IPS-NIHi11 (cell line): ENCODE data around the gene DAP3.
"Not testable (repeated sequence)": the region's sequence is repeated elsewhere in the genome, so short reads cannot be mapped to it uniquely, and the experiment has no call there.

ENCODE experiments used
- DNase-seq: peaks from one replicate; pipeline ENCODE4 v3.0.0; 2012; ENCODE audit warnings: mixed read lengths, low spot score

The DAP3 gene

DNA sequence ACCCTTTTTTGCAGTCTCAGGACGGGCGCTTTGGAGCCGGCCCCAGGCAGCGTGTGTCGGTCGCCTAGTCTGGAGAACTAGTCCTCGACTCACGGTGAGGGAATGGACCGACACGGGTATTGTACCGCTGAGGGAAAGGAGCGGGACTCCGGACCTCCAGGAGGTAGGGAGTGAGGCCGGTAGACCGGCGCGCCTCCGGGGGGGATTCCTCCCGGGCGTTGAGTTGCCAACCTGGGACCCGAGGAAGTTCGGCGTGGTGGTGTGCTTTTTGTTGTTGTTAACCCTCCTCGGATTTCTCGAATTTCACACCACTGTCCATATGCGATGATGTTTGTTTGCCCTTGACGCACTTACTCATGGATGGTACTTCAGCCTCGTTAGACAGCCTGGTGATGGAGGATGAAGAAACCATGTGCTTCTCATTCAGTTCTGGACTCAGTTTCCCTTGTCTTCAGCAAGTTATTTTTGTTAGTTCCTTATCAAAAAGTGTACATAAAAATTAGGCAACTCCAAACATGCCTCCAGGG, at the start of gene DAP3:
DAP3 (plus strand) TSS at position 11 of the 527 bp plus-strand sequence. CDS start 20,689 bp downstream, outside the sequence.
- not testable (repeated sequence) for DNase-seq

DNA sequence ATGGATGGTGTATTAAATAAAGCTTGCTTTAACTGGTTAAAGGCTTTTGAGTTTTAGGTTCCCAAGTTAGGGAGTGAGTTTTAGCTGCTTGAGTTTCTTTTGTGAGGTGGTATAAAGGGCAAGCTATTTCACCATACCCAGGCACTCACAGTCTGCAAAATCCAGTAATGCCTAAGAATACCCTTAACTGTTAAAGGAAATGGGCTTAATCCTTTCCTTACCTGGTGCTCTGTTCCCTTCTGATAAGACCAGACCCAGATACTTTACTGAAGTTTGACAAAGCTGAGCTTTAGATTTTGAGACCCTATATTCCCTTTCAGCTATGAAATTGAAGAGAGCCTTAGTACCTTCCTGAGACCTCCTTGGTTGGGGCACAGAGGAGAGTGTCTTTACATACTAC, 48.5 kb upstream of the DAP3 start:
- DNase-seq, result no peak

DNA sequence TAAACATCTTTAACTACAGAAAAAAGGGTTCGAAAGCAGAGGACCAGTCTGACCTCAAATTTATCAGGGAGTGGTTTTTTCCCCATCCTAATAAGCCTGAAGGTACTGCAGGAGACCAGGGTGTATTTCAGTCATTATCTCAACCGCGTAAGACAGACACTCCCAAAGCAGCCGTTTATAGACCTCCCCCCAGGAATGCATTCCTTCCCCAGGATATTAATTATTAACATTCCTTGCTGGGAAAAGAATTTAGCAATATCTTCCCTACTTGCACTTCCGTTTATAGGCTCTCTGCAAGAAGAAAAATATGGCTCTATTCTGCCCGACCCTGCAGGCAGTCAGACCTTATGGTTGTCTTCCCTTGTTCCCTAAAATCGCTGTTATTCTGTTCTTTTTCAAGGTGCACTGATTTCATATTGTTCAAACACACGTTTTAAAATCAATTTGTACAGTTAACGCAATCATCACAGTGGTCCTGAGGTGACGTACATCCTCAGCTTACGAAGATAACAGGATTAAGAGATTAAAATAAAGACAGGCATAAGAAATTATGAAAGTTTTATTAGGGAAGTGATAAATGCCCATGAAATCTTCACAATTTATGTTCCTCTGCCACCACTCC, 46.2 kb upstream of the DAP3 start:
- DNase-seq, result not testable (repeated sequence)

DNA sequence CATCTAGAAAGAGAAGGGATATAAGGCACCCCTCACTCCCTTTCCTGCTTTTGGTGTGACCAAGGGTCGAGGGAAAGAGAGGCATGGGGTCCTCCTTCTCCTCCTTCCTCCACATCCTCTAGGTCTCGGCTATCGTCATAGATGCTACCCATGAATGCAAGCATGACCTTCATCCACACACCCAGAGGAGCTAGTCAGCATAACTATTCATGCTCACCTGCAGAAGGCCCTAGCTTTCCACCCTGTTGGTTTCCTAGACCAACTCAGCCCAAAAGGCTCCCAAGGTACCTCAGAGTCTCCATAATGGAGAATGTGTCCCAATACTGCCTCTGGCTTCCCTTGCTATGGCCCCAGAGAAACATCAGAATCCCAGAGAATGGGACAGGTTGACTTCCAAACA, 45.7 kb upstream of the DAP3 start:
- no peak for DNase-seq

DNA sequence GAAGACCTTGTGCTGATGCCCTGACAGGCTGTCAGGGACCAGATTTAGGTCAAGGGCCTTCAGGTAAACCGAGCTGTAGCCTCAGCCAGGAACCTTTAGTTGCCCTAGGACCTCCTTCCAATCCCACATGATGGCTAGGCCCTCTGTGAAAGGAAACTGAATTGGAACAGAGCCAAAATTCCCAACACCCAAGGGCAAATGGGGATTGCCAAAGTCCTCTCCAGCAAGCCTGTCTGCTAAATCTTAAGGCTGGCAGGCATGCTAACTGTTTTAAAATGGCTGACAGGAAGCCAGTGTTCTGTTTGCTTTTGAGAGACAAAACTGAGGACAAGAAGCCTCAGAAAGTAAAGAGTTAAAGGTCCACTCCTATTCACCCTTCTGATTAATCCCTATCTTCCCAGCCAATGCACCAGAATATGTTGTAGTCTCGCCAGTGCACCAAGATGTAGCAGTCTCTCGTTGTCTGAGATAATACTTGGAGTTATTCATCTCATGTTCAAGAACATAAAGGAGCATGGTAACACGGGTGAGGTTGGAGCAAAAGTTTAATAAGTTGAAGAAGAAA, 43.8 kb upstream of the DAP3 start:
- no peak for DNase-seq

DNA sequence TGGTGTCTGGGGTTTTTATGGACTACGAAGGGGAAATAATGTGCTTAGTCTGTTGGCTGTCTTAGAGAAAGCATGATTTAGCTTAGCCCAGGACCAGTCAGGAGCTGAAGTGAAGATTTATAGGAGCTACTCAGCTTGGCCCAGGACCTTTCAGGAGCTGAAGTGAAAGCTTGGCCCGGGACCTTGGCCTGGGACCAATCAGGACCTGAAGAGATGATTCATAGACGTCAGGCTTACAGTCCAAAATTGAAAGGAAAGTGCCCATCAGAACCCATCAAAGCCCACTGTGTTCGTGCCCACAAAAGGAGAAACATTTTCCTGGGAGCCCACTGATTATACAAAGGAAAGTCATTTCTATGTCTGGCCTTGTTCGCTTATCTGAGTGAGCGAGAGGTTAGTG, 43.2 kb upstream of the DAP3 start:
- no peak for DNase-seq

DNA sequence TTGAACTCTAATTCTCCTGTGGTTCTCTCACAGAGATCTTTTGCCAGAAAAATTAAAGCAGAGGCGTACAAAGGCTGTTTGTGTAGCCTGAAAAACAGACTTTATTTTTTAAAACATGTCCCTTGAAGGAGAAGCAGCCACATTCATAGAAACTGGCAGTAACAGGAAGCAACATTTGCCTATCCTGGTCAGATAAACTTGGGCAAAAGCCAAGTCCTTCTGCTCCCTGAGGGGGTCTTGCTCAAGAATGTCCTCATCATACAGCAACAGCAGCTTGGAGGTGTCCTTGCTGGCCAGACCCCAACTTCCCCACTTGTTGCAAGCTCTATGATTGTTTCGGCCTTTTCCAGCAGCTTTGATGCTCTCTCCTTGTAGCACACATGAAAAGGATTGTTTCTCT, 42.6 kb upstream of the DAP3 start:
- DNase-seq, result no peak

DNA sequence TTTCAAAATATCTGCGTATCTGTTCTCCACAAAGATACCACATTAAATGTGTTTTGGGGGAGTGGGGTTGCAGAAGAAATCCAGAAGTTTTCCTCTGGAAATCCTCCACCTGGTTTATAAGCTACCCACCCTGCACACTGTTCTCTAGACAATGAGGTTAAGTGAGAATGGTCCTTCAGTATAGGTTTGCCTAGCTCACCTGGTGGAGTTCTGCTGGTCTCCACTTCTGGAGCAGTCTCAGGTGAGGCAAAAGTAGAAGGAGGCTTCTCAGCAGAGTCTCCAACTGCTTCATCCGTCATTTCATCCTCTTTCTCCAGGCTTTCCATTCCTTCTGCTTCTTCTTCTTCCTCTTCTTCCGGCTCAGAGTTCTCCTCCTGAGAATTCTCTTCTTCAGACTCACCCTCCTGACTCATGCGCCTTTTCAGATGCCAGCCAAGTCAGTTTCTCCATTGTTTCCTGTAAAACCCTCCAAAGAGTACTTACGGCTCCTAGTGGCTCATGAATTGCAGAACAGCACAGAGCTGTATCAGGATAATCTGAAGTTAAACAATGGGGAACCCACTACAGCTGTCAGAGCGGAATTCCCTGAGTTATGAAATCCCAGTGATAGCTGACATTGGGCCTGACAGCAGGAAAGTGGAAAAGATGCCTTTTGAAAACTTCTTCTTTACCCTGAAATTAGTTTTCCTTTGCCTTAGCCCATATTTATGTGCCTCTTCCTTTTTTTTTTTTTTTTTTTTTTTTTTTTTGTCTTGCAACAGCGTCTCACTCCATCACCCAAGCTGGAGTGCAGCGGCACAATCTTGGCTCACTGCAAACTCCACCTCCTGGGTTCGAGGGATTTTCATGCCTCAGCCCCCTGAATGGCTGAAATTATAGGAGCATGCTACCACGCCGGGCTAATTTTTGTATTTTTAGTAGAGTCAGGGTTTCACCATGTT, 40.4 kb upstream of the DAP3 start:
- DNase-seq, result peak; percentile 56

DNA sequence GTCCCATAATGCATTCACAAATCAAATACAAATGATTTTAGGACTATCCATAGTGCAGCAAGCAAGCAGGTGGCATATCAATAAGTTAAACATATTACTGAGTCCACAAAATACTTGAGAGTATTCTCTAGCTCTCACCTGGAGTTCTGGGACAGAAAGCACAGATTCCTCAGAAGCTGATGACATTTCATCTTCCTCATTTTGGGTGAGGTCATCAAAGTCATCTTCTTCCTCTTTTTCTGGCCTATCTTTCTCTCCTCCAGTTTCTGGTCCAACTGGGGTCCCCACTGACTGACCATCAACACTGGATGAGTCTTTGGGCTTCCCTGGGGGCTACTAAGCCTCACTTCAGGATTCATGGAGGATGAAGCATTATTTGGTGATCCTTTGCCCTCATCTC, 39.2 kb upstream of the DAP3 start:
- DNase-seq, result no peak

DNA sequence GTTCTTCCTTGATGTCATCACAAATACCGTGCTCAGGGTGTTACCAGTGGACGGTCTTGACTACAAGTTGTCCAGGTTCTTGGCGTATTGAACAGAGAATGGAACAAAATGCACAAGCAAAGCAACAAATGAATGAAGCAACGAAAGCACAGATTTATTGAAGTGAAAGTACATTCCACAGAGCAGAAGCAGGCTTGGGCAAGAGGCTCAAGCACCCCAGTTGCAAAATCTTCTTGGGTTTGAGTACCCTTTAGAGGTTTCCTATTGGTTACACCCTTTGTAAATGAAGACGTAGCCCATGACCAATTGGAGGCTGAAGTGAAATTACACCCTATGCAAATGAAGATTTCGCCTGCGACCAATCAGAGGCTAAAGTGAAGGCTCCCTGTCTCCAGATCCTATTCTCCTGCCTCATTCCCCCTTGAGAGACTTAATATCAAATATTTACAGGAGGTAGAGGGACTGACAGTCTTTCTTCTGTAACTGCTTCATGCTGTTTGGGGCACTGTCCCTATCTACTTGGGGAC, 38.6 kb upstream of the DAP3 start:
- DNase-seq, result no peak

DNA sequence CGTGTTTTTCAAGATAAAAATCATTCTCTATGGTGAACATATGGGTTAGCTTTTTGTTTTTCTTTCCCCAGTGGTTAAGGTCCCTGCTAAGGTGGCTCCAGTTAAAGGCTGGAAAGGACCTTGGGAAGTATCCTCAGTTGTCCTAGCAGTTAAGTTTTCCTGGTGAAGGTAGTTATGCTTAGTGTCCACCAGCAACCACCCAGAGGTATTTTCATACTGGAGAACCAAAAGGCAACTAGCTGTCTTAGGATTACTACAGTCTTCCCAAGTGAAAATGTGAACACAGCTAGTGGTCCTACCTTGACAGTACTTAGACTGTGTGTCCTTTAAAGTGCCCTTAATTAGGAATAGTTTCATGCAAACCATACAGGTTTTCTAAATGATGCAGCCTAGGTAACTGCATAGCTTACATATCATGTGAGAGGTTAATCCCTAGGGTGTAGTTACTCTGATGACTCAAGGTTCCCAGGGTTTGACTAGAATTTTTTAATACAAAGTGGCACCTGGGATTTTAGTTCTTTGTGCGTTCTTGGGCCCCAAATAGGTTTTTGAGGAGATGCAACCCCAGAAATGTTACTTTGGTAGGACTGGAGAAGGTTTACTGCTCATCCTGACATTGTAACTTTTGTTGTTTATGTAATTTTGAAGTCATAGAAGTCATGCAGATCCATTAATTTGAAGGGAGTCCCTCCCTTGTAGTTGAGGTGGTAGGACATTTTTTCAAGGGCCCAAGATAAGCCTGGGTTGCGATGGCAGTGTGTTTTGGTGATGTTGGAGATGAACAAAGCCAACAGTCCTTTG, 36.8 kb upstream of the DAP3 start:
- no peak for DNase-seq

DNA sequence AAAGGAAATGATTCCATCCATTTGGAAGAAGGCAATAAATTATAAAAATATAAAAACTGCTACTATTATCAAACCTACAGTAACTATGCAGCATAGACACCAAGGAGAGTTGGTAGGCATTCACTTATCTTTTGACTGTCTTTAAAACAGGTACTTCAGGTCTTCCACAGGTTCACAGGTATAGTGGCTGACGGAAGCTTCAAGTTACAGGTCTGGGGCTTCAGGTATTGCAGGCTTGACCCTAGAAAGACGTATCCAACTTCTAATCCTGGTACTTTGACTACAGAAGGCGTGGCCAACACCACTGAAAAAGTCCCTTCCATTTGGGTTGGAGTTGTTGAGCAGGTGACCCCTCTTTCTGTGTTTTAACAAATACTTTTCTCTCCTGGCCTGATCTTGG, 35.9 kb upstream of the DAP3 start:
- no peak for DNase-seq

DNA sequence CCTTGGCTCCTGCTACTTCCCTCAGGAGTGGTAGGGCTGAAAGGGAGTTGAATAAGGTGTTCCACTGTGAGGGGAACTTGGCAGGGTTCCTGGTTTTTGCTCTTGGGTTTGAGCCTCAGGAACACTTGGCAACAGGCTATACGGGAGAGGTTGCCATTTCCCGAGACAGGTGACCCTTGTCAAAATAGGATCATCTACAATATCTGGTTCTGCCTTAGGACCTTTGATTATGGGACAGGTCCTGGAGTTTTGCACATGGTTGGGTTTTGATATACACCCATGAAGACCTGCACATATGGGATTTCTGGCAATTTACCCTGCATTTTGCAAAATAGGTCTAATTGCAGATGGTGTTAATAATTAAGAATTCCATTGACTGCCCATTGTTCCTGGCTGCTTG, 31.4 kb upstream of the DAP3 start:
- no peak for DNase-seq

DNA sequence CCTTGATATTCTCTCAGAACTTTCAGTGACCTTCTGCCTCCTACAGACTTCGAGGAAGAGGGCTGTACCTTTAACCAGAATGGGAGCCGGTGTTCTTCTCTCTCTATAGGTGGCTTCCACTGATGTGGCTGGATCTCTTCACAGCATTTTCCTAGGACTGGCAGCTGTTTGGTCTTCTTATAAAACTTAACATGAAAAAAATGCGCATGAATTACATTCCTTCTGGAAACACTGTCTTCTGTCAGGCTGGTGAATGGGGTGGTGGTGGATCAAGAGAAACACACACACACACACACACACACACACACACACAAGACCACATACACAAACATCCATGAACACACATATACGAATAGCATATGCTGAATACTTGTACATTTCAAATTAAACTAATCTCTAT, 27.7 kb upstream of the DAP3 start:
- DNase-seq, result not testable (repeated sequence)

DNA sequence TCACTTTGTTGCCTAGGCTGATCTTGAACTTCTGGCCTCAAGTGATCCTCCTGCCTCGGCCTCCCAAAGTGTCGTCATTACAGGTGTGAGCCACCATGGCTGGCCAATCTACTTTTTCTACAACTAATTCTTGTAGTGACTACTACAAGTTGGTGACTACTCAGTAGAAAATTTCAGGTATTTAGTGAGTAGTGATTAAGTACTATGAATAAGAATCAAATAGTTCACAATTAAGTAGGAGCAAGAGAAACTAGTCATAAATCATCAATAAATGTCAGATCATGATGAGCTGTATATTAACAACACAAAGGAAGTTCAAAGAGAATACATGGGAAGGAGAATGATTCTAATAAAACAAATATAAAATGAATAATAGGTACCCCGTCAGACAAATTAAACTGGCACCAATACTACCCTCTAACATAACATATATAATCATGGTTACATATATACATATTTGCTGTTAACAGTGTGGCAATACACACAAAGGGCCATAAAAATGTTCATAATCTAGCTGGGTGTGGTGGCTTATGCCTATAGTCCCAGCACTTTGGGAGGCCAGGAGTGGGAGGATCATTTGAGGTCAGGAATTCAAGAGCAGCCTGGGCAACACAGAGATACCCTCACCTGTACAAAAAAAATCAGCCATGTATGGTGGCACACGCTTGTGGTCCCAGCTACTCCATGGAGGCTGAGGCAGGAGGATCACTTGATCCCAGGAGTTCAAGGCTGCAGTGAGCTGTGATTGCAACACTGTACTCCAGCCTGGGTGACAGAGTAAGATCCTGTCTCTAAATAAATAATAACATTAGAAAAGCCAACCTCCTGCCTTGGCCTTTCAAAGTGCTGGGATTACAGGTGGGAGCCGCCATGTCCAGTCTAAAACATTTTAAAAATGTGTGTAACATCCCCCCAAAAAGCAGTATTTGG, 19.4 kb upstream of the DAP3 start:
- no peak for DNase-seq

DNA sequence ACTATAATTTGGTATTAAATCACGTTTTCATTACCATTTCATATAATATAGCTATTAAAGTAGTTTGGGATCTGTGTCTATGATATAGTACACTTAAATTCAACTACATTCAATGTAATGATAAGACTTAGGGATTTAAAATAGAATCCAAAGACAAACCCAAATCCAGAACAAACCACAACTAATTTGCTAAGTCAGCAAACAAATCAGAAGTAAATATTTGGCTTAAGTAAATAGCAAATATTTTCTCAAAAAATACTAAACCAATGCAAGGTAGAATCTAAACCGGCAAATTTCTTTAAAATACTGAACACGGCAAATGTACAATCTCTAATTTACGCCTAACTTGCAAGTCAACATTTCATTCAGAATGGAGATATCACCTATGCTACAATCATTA, 17.1 kb upstream of the DAP3 start:
- no peak for DNase-seq

DNA sequence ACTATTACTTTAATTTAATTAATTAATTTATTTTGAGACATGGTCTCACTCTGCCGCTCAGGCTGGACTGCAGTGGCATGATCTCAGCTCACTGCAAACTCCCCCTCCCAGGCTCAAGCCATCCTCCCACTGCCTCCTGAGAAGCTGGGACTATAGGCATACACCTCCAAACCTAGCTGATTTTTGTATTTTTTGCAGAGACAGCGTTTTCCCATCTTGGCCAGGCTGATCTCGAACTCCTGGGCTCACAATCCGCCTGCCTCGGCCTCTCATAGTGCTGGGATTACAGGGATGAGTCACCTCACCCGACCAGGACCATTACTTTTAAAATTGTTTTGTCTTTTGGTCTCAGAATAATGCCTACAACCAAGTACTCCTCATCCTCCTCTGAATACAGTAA, 15.9 kb upstream of the DAP3 start:
- DNase-seq, result no peak

DNA sequence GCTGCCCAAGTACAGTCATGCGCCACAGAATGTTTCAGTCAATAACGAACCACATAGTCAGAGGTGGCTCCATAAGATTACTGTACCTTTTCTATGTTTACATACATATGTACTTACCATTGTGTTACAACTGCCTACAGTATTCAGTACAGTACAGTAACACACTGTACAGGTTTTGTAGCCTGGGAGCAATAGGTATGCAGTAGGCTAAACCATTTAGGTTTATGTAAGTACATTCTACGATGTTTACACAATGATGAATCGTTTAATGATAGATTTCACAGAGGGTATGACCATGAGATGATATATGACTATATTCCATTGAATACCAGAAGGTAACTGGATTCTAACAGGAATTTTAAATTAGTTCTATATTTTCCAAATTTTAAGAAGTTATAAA, 10.9 kb upstream of the DAP3 start:
- DNase-seq, result no peak

DNA sequence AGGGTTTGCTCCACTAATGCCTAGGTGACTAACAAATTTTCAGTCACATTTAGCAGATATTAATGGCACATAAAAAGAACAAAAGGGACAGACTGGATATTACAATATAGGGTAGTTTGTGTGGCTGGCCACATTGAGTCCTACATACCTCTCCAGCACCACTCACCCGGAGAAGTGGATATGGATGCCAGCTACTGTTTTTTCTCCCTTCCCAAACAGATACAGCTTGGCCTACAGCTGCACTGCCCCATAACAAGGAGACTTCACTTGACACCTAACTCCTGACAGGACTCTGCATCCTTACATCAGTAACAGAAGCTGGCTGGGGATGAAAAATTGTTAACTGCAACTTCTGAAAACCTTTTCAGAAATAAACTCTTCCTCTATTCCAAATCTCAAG, 9.9 kb upstream of the DAP3 start:
- not testable (repeated sequence) for DNase-seq

DNA sequence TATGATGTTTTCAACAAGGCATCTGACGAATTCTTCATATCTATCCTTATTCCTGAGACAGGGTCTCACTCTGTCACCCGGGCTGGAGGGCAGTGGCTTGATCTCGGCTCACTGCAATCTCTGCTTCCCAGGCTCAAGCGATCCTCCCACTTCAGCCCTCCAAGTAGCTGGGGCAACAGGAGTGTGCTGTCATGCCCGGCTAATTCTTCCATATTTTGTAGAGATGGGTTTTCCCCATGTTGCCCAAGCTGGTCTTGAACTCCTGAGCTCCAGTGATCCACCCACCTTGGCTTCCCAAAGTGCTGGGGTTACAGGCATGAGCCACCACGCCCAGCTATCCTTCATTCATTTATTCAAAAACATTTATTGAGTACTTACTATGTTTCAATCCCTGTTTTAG, 8.4 kb upstream of the DAP3 start:
- no peak for DNase-seq

DNA sequence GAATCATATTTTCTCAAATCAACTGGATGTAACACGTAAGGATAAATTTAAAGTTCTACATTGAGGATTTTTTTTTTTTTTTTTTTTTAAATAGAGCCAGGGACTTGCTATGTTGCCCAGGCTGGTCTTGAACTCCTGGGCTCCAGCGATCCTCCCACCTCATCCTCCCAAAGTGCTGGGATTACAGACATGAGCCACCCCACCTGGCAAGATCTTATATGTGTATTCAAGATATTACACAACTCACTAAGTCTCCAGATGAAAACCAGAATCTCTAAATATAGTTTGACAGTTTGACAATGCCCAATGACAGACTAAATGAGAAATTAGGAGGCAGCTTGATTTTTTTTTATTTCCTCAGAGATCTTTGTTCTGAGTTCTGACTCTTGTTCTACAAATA, 7.1 kb upstream of the DAP3 start:
- no peak for DNase-seq
